ENCODE data around the gene IMP4. TPM values are rescaled to one million over a fixed set of nuclear protein-coding genes. Genes with fewer than 3 reads are reported as not detected.

Gene IMP4
- total and polyA plus RNA-seq, 4 donors = 40.4 to 113 (median 86.2) TPM

- no peak for DNase-seq
- TF ChIP-seq, protein P1, sequence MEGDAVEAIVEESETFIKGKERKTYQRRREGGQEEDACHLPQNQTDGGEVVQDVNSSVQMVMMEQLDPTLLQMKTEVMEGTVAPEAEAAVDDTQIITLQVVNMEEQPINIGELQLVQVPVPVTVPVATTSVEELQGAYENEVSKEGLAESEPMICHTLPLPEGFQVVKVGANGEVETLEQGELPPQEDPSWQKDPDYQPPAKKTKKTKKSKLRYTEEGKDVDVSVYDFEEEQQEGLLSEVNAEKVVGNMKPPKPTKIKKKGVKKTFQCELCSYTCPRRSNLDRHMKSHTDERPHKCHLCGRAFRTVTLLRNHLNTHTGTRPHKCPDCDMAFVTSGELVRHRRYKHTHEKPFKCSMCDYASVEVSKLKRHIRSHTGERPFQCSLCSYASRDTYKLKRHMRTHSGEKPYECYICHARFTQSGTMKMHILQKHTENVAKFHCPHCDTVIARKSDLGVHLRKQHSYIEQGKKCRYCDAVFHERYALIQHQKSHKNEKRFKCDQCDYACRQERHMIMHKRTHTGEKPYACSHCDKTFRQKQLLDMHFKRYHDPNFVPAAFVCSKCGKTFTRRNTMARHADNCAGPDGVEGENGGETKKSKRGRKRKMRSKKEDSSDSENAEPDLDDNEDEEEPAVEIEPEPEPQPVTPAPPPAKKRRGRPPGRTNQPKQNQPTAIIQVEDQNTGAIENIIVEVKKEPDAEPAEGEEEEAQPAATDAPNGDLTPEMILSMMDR (IDR thresholded peaks at IDR 0.05; ENCODE audit: control extremely low read depth, extremely low read depth) = no peak
- H3K27ac ChIP-seq (ENCODE audit: low read depth in 1 of 2, low read length in 1 of 2) = no peak overlapping the region
- H3K4me3 ChIP-seq = no peak overlapping the region
- 85 to 89% methylated on average over 7 of the region's 7 CpGs for WGBS, 2 donors
- no peak overlapping the region for H3K9ac ChIP-seq (ENCODE audit: insufficient read depth in 1 of 2, low read length in 2 of 2)
- H3K9me3 ChIP-seq (ENCODE audit: control insufficient read depth in 4 of 4, insufficient read depth in 3 of 4, low read length in 3 of 4) = no peaks in the 10 kb centered on the region
- peaks cover 0 to 1% (median 0%) of the 10 kb centered on the region in 4 donors for H3K36me3 ChIP-seq (ENCODE audit: control insufficient read depth in 4 of 4, insufficient read depth in 4 of 4, low read length in 4 of 4)
- H3K27me3 ChIP-seq (ENCODE audit: control insufficient read depth in 3 of 3, insufficient read depth in 3 of 3, low read length in 2 of 3) = no peaks in the 10 kb centered on the region
- H3K4me1 ChIP-seq (ENCODE audit: control insufficient read depth in 5 of 5, insufficient read depth in 5 of 5, low read length in 5 of 5) = peaks cover 0 to 12% (median 5%) of the 10 kb centered on the region in 5 donors
- ATAC-seq (ENCODE audit: insufficient read depth, low FRiP score) = no peak
These were observed 10.8 kb downstream of the IMP4 start for GRCh38 chr2:130353291-130354138.

DNA sequence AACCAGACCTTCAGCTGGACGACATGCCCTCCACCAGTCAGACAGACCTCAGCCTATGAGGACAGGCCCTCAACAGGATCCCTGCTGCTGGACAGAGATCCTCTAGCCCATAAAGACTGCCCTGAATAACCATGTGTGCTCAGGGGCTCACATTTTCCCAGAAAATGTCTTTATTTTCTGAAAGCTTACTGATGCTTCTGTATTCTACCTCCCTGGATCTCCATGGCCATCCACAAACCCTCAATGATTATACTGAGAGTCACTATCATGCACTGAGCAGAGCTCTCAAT is 11.4 kb downstream of the IMP4 start:
- DNase-seq (no peak), ATAC-seq (ENCODE audit: insufficient read depth, low FRiP score) (no peak)
- no peaks in the 10 kb centered on the region for H3K36me3 ChIP-seq (ENCODE audit: control insufficient read depth in 4 of 4, insufficient read depth in 4 of 4, low read length in 4 of 4)
- H3K9ac ChIP-seq (ENCODE audit: insufficient read depth in 1 of 2, low read length in 2 of 2) = no peak overlapping the region
- no peak overlapping the region for H3K4me3 ChIP-seq
- WGBS, 2 donors = 76 to 82% methylated on average over 1 of the region's 1 CpG
- H3K9me3 ChIP-seq (ENCODE audit: control insufficient read depth in 4 of 4, insufficient read depth in 3 of 4, low read length in 3 of 4) = no peaks in the 10 kb centered on the region
- no peak overlapping the region for H3K27ac ChIP-seq (ENCODE audit: low read depth in 1 of 2, low read length in 1 of 2)
- H3K27me3 ChIP-seq (ENCODE audit: control insufficient read depth in 3 of 3, insufficient read depth in 3 of 3, low read length in 2 of 3) = no peaks in the 10 kb centered on the region
- TF ChIP-seq, protein P1 (IDR thresholded peaks at IDR 0.05; ENCODE audit: control extremely low read depth, extremely low read depth) = no peak
- H3K4me1 ChIP-seq (ENCODE audit: control insufficient read depth in 5 of 5, insufficient read depth in 5 of 5, low read length in 5 of 5) = peaks cover 0 to 12% (median 5%) of the 10 kb centered on the region in 5 donors

GRCh38 chr2:130355172-130355577 is 12.5 kb downstream of the IMP4 start:
- Histone ChIP-seq H3K36me3 (ENCODE audit: control insufficient read depth in 4 of 4, insufficient read depth in 4 of 4, low read length in 4 of 4) (no peaks in the 10 kb centered on the region), H3K4me3 (peak overlapping the region; percentile 74), H3K27me3 (ENCODE audit: control insufficient read depth in 3 of 3, insufficient read depth in 3 of 3, low read length in 2 of 3) (no peaks in the 10 kb centered on the region), H3K4me1 (ENCODE audit: control insufficient read depth in 5 of 5, insufficient read depth in 5 of 5, low read length in 5 of 5) (peaks cover 0 to 12% (median 5%) of the 10 kb centered on the region in 5 donors), H3K9ac (ENCODE audit: insufficient read depth in 1 of 2, low read length in 2 of 2) (no peak overlapping the region), H3K9me3 (ENCODE audit: control insufficient read depth in 4 of 4, insufficient read depth in 3 of 4, low read length in 3 of 4) (no peaks in the 10 kb centered on the region), H3K27ac (ENCODE audit: low read depth in 1 of 2, low read length in 1 of 2) (peak overlapping the region; percentile 81 to 85)
- TF ChIP-seq, protein P1 (IDR thresholded peaks at IDR 0.05; ENCODE audit: control extremely low read depth, extremely low read depth) = no peak
- 13 to 16% methylated on average over 21 of the region's 21 CpGs for WGBS, 2 donors
- peak; percentile 8 for ATAC-seq (ENCODE audit: insufficient read depth, low FRiP score)
- no peak for DNase-seq
